ENCODE results near the gene WIZ. TPM values are rescaled to one million over a fixed set of nuclear protein-coding genes. Genes with fewer than 3 reads are reported as not detected.

The WIZ gene
- total and polyA plus RNA-seq, 10 donors = 6.6 to 33.7 (median 24.8) TPM

DNA sequence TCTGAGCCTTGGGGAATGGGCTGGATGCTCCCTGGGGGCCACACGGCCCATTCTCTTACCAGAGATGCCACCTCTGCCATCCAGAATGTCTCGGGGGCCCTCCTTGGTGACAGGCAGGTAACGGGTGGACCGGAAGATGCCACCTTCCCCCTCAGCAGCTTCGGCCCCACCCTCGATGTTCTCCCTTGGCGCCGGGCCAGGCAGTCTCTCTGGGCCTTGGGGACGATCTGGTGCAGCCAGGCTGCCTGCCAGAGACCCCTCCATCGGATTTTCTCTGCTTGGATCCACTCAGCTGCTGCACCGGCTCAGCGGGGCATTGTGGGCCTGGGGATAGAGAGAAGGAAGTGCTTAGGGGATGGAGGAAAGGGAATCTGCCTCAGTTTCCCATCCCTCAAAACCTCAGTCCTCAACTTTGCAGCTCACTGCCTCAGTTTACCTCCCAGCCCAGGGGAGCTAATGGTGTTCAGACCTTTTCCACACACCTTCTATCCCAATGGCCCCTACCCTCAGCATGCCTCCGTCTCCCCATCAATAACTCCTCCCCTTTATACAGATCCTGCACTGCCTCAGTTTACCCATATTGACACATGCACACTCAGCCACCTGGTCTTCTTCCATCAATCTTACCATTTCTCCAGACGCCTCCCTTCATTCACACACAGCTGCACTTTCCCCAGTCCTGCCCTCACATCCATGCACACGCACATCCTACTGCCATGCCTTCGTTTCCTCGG lies 1.5 kb downstream of the WIZ start:
- Histone ChIP-seq H3K9me3 (no peaks in the 10 kb centered on the region), H3K4me1 (peaks cover 0 to 48% (median 12%) of the 10 kb centered on the region in 6 donors), H3K27ac (peak overlapping the region in 2 of 8 donors; percentile 84 to 93), H3K4me3 (peak overlapping the region in 1 of 8 donors; percentile 83), H3K36me3 (peaks cover 0 to 61% (median 16%) of the 10 kb centered on the region in 6 donors), H3K27me3 (replicated peaks in 1 of 7) (no peaks in the 10 kb centered on the region)
- DNase-seq = no peak
- 74 to 82% (median 76%) methylated on average over 13 to 17 of the region's 17 CpGs for WGBS, 5 donors
- intact Hi-C loops (cut with DNase I; ENCODE audit: low total_unique reads) = no loop called here
- TF ChIP-seq POLR2A (IDR thresholded peaks at IDR 0.05) (no peak), POLR2AphosphoS5 (IDR thresholded peaks at IDR 0.05) (no peak)
- TF ChIP-seq, protein P1, sequence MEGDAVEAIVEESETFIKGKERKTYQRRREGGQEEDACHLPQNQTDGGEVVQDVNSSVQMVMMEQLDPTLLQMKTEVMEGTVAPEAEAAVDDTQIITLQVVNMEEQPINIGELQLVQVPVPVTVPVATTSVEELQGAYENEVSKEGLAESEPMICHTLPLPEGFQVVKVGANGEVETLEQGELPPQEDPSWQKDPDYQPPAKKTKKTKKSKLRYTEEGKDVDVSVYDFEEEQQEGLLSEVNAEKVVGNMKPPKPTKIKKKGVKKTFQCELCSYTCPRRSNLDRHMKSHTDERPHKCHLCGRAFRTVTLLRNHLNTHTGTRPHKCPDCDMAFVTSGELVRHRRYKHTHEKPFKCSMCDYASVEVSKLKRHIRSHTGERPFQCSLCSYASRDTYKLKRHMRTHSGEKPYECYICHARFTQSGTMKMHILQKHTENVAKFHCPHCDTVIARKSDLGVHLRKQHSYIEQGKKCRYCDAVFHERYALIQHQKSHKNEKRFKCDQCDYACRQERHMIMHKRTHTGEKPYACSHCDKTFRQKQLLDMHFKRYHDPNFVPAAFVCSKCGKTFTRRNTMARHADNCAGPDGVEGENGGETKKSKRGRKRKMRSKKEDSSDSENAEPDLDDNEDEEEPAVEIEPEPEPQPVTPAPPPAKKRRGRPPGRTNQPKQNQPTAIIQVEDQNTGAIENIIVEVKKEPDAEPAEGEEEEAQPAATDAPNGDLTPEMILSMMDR (IDR thresholded peaks at IDR 0.05 in 8 of 11, conservative IDR thresholded peaks at IDR 0.05 in 3 of 11) = no peak

DNA sequence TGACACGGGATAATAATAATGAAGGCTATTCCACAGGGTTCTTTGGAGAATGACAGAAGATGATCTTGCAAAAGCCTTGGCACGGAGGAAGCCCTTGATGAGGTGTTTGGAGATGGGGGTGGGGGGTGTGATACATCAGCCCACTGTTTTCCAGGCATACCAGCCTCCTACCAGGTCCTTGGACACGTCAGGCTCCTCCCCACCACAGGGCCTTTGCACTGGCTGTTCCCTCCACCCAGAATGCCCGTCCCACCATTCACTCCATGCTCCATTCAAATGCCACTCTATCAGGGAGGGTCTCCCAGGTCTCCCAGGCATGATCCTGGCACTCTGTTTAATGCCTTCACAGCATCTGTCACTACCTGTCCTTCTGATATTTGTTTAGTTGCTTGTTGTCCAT lies 2.7 kb downstream of the WIZ start:
- no peak for DNase-seq
- intact Hi-C loops (cut with DNase I; ENCODE audit: low total_unique reads) = no loop called here
- H3K36me3 ChIP-seq = peaks cover 0 to 49% (median 6%) of the 10 kb centered on the region in 6 donors
- H3K4me1 ChIP-seq = peaks cover 0 to 40% (median 9%) of the 10 kb centered on the region in 6 donors
- H3K9me3 ChIP-seq = no peaks in the 10 kb centered on the region
- H3K4me3 ChIP-seq = no peak overlapping the region
- H3K27me3 ChIP-seq (replicated peaks in 1 of 7) = no peaks in the 10 kb centered on the region
- TF ChIP-seq POLR2AphosphoS5 (IDR thresholded peaks at IDR 0.05) (no peak), POLR2A (IDR thresholded peaks at IDR 0.05) (no peak)
- TF ChIP-seq, protein P1 (IDR thresholded peaks at IDR 0.05 in 8 of 11, conservative IDR thresholded peaks at IDR 0.05 in 3 of 11) = no peak
- WGBS, 5 donors = 81 to 90% (median 86%) methylated on average over 4 of the region's 4 CpGs
- H3K27ac ChIP-seq = no peak overlapping the region

DNA sequence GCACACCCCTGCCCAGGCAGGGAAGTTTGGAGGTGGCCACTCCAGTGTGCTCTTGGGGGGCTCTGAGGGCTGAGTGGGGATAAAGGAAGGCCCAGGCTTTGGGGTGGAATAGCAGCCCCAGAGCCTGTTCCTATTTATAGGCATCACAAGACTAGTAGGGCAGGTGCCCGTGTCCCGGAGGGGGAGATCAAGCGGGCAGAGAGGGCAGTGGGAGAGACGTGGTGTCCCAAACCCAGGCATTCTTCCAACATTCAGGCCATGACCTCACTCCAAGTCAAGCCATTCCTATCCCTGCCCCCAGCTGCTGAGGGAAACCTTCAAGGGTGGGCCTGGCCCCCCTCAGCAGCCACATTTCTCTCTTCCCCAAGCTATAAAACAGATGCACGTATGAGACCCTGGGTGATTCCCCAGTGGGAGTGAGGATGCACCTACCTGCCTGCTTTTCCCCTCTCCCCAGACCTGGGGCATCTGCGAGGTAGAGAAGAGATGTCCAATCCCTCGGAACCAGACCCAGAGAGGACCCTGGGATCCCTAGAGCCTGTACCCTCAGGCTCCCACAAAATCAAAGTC lies 3.9 kb downstream of the WIZ start:
- 74 to 85% (median 80%) methylated on average over 7 of the region's 7 CpGs for WGBS, 5 donors
- intact Hi-C loops (cut with DNase I; ENCODE audit: low total_unique reads) = no loop called here

DNA sequence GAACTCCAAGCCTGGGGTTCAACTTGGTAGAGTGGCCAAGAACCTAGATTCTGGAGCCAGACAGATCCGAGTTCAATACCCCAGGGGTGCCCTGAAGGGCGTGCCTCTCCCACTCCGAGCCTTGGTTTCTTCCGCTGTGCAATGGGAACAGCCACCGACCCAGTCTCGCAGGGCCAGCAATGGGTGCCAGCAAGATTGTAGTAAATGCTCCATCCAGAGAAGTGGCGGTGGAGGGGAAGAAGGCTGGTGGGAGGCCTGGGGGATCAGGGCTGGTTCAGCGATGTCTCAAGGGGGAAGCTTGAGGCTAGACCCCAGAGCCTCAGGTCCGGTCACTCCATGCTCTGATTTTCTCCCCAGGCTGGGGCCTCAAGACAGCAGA lies 4.5 kb downstream of the WIZ start:
- Histone ChIP-seq H3K4me1 (peaks cover 0 to 31% (median 9%) of the 10 kb centered on the region in 6 donors), H3K27ac (no peak overlapping the region), H3K36me3 (peaks cover 0 to 40% (median 4%) of the 10 kb centered on the region in 6 donors), H3K27me3 (replicated peaks in 1 of 7) (no peaks in the 10 kb centered on the region), H3K9me3 (no peaks in the 10 kb centered on the region), H3K4me3 (no peak overlapping the region)
- DNase-seq = no peak
- intact Hi-C loops (cut with DNase I; ENCODE audit: low total_unique reads) = no loop called here
- no peak for TF ChIP-seq POLR2A (IDR thresholded peaks at IDR 0.05)
- TF ChIP-seq, protein P1 (IDR thresholded peaks at IDR 0.05 in 8 of 11, conservative IDR thresholded peaks at IDR 0.05 in 3 of 11) = no peak
- no peak for TF ChIP-seq POLR2AphosphoS5 (IDR thresholded peaks at IDR 0.05)
- 88 to 97% (median 93%) methylated on average over 9 of the region's 9 CpGs for WGBS, 5 donors

More for the DNA sequence above, 3.9 kb downstream of the WIZ start:
- Histone ChIP-seq H3K9me3 (no peaks in the 10 kb centered on the region), H3K27me3 (replicated peaks in 1 of 7) (no peaks in the 10 kb centered on the region), H3K27ac (no peak overlapping the region), H3K4me1 (peaks cover 0 to 32% (median 9%) of the 10 kb centered on the region in 6 donors), H3K4me3 (no peak overlapping the region), H3K36me3 (peaks cover 0 to 38% (median 4%) of the 10 kb centered on the region in 6 donors)
- DNase-seq = no peak
- no peak for TF ChIP-seq POLR2A (IDR thresholded peaks at IDR 0.05)

All from spleen (tissue), 11 donors.